ENCODE results near the gene NFATC2. TPM values are rescaled to one million over a fixed set of nuclear protein-coding genes. Genes with fewer than 3 reads are reported as not detected.

Gene NFATC2
- total RNA-seq, 1 experiment from 2014 or later, result 5.0 TPM

- intact Hi-C loops (cut with micrococcal nuclease), result no loop called here
- ChIA-PET RAD21 (ENCODE audit: low non-redundant PET in 1 of 2, low total read pairs in 2 of 2, uncharacterized antibody in 2 of 2, unreplicated experiment in 2 of 2) (no interaction called here), CTCF (interaction anchor here (1.7 kb wide), 1 partner anchor 363 kb away, joined by 6 read pairs; no protein-coding TSS in a partner anchor), POLR2A (no interaction called here)
- Histone ChIP-seq H3K79me2 (ENCODE audit: insufficient read depth, low read length) (no peaks in the 10 kb centered on the region), H4K20me1 (ENCODE audit: insufficient read depth) (no peaks in the 10 kb centered on the region), H3K27ac (ENCODE audit: low read depth, low read length) (no peak overlapping the region), H3K9me2 (ENCODE audit: insufficient read depth) (no peaks in the 10 kb centered on the region), H3K9ac (ENCODE audit: low read length) (no peak overlapping the region), H3K4me3 (replicated peaks in 1 of 2; ENCODE audit: low read depth in 1 of 2, low read length in 2 of 2) (no peak overlapping the region), H3K9me3 (ENCODE audit: control insufficient read depth in 1 of 2, insufficient read depth in 1 of 2, low read depth in 1 of 2, low read length in 2 of 2) (no peaks in the 10 kb centered on the region), H3K4me2 (ENCODE audit: low read length) (no peak overlapping the region), H2AFZ (ENCODE audit: low read depth, low read length, poor library complexity, severe bottlenecking) (no peak overlapping the region), H3K36me3 (ENCODE audit: control insufficient read depth in 1 of 2, insufficient read depth in 2 of 2, low read length in 2 of 2) (no peaks in the 10 kb centered on the region), H3K27me3 (ENCODE audit: insufficient read depth, low read length) (peaks cover 14% of the 10 kb centered on the region; the same call in 1 of the 2 replicates), H3K4me1 (ENCODE audit: control insufficient read depth in 1 of 2, insufficient read depth in 2 of 2, low read length in 2 of 2) (peaks cover 0 to 7% of the 10 kb centered on the region in 2 experiments; a peak in 3 of 4 replicates)
- no peak for ATAC-seq
- 0 out of 2 replicates have a peak, but pooled peaks have one; percentile 20 for TF ChIP-seq CEBPB (IDR thresholded peaks at IDR 0.05; ENCODE audit: low read depth)
- no peak for TF ChIP-seq SRF (IDR thresholded peaks at IDR 0.05; ENCODE audit: low read depth)
- no peak for TF ChIP-seq RAD21 (IDR thresholded peaks at IDR 0.05; ENCODE audit: low read depth)
- TF ChIP-seq EZH2 (IDR thresholded peaks at IDR 0.05), result no peak
- TF ChIP-seq TCF7L2 (IDR thresholded peaks at IDR 0.05; ENCODE audit: borderline replicate concordance, extremely low read depth, insufficient read depth, insufficient read length), result no peak
- no peak for TF ChIP-seq YY1 (IDR thresholded peaks at IDR 0.05; ENCODE audit: extremely low read depth, insufficient replicate concordance, low read depth, low read length)
- TF ChIP-seq CBX3 (IDR thresholded peaks at IDR 0.05; ENCODE audit: low read depth), result no peak
- DNase-seq (ENCODE audit: low read depth, low spot score), result no peak
- no TSS peak for BruUV-seq (replicated peaks)
Measured at GRCh38 chr20:51350941-51351631, 191.4 kb downstream of the NFATC2 start.

GRCh38 chr20:51348876-51349275 lies 193.6 kb downstream of the NFATC2 start:
- Histone ChIP-seq H3K27me3 (ENCODE audit: insufficient read depth, low read length) (peaks cover 14% of the 10 kb centered on the region; the same call in 1 of the 2 replicates), H3K27ac (ENCODE audit: low read depth, low read length) (no peak overlapping the region), H3K4me2 (ENCODE audit: low read length) (no peak overlapping the region), H3K9ac (ENCODE audit: low read length) (no peak overlapping the region), H3K9me2 (ENCODE audit: insufficient read depth) (no peaks in the 10 kb centered on the region), H3K4me3 (replicated peaks in 1 of 2; ENCODE audit: low read depth in 1 of 2, low read length in 2 of 2) (no peak overlapping the region), H3K79me2 (ENCODE audit: insufficient read depth, low read length) (no peaks in the 10 kb centered on the region), H3K4me1 (ENCODE audit: control insufficient read depth in 1 of 2, insufficient read depth in 2 of 2, low read length in 2 of 2) (no peaks in the 10 kb centered on the region; a peak in 1 of 4 replicates), H3K9me3 (ENCODE audit: control insufficient read depth in 1 of 2, insufficient read depth in 1 of 2, low read depth in 1 of 2, low read length in 2 of 2) (no peaks in the 10 kb centered on the region), H4K20me1 (ENCODE audit: insufficient read depth) (no peaks in the 10 kb centered on the region), H3K36me3 (ENCODE audit: control insufficient read depth in 1 of 2, insufficient read depth in 2 of 2, low read length in 2 of 2) (no peaks in the 10 kb centered on the region), H2AFZ (ENCODE audit: low read depth, low read length, poor library complexity, severe bottlenecking) (no peak overlapping the region)
- ATAC-seq (no peak), DNase-seq (ENCODE audit: low read depth, low spot score) (no peak)
- no TSS peak for BruUV-seq (replicated peaks)
- intact Hi-C loops (cut with micrococcal nuclease), result no loop called here
- POLR2A ChIA-PET, result no interaction called here
- TF ChIP-seq YY1 (IDR thresholded peaks at IDR 0.05; ENCODE audit: extremely low read depth, insufficient replicate concordance, low read depth, low read length) (no peak), POLR2A (IDR thresholded peaks at IDR 0.05; ENCODE audit: borderline replicate concordance, extremely low read depth, insufficient read depth, insufficient read length) (no peak), REST (IDR thresholded peaks at IDR 0.05; ENCODE audit: low read depth) (no peak), ZFX (IDR thresholded peaks at IDR 0.05) (no peak), CBX3 (IDR thresholded peaks at IDR 0.05; ENCODE audit: low read depth) (no peak), SP1 (IDR thresholded peaks at IDR 0.05; ENCODE audit: low read depth) (no peak), ATF3 (IDR thresholded peaks at IDR 0.05) (no peak), FOSL1 (IDR thresholded peaks at IDR 0.05; ENCODE audit: low read depth) (no peak), JUND (IDR thresholded peaks at IDR 0.05) (no peak)
- CTCF ChIA-PET, result interaction anchor here (1.0 kb wide), 1 partner anchor 361 kb away, joined by 3 read pairs; no protein-coding TSS in a partner anchor
- RAD21 ChIA-PET (ENCODE audit: low non-redundant PET in 1 of 2, low total read pairs in 2 of 2, uncharacterized antibody in 2 of 2, unreplicated experiment in 2 of 2), result no interaction called here

All from HCT116 (cell line).